Activated CD8-positive, alpha-beta memory T cell treated with anti-CD3 and anti-CD28 coated beads for 24 hours (primary cell): ENCODE results near the gene NFIX.

Source experiments
- DNase-seq: peaks from one replicate; pipeline ENCODE4 v3.0.0-alpha.2; 2020

Gene NFIX

DNA sequence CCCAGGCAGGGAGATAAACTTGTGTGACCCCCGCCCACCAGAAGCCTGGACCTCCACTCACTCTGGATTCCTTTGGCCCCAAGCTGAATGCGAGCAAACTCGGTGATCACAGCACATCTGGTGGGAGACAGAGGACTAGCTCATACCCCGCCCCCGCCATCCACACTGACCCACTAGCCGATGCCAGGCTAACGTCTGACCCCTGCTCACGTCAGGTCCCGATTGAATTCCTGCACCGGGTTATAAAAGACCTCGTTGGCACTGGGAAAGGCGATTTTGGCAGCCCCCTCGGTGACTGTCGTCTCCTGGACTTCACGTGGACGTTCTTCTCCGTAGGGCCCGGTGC, 120.6 kb downstream of the NFIX start:
- no peak for DNase-seq

DNA sequence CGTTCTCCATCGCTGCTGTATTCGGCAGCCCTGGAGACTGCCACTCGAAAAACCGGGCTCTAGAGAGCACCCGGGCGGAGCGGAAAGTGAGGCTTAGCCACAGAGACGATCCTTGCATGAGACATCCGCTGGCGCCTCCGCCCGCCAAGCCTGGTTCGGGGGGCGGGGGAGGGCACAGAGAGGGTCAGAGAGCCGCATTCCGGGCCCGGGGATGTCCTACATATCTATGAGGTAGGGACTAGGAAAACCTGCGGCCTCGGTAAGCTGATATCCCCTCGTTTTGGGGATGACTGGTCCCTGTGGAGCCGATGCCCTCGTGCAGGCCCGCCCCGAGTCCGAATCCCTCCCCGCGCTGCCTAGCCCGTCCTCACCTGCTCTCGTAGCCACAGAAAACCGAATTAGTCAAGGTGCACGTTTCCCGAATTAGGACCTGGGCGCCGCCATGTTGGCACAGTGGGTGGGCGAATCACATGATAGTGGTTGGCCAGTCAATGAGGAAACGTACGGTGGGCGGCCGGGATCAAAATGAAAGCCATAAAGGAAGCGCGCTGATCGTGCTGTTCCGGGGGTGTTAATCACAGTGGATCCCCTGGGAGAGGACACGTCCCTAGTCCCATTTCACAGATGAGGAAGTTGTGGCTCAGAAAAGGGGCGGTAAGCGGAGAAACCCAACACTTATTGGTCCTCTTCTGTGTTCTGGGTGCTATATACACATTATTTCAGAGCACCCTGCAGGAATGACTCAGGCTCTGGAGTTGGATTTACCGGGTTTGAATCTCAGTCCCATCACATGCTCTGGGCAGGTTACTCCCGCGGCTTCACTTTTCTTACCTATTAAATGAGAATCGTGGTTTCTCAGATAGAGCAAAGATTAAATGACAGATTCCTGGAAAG, 121.3 kb downstream of the NFIX start, which contains the start of gene TRMT1:
Gene TRMT1, minus strand, starts transcription at position 459 of the 894 bp plus-strand sequence. Its CDS starts 341 bp downstream, at position 118.
- peak; percentile 95 for DNase-seq

DNA sequence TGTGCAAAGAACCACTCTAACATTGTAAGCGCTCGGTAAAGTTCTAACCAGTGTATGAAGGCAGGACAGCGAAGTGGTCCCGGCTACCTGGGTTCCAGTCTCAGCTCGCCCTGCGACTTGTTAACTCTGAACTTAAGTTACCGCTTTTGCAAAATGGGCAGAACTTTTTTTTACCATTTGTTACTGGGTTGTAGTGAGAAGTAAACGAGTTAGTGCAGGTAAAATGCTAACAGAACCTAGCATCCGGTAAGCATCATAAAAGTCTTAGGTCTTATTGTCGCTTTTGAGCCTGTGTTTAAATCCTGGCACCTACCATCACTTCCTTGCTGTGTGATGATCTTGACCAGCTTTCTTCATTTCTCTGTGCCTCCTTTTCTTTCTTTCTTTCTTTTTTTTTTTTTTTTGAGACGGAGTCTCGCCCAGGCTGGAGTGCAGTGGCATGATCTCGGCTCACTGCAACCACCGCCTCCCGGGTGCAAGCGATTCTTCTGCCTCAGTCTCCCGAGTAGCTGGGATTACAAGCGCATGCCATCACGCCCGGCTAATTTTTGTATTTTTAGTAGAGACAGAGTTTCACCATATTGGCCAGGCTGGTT, 122.0 kb downstream of the NFIX start:
- DNase-seq = peak; percentile 67

GRCh38 chr19:13117772-13118423, 122.6 kb downstream of the NFIX start, which contains the start of gene NACC1:
Gene NACC1 (plus strand): TSS chr19:13118264. CDS start chr19:13135208, 16,944 bp downstream.
- peak; percentile 95 for DNase-seq

DNA sequence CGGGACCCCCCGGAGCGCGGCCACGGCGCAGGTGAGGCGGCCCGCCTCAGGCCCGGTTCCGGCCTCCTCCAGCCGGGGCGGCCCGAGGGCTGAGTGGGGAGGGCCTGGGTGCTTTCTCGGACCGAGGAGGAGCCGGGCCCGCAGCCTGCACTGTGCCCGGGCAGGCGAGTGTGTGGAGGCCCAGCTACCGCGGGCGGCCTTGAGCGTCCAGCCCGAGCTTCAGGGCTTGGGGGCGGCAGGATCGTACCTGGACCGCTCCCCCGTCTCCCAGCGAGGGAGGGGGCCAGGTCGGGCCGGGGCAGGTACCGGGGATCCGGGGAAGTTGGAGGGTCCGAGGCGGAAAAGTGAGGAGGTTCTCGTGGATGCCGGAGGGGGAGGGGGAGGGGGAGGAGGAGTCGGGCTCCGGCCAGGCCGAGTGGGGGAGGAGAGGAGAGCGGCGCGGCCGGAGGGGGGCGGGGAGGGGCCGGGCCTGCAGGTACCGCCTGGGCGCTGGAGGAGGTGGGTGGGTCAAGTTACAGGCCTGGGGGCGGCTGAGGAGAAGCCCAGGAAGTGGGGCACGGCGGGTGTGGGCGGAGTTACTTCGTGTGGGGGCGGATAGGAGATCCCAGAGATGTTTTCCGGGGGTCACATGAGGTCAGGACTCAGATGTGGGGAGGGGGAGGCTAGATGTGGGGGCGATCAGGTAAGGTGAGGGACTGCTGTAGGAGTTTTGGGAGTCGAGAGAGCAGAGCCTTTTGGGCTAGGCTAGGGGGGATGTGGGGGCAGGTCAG, 123.3 kb downstream of the NFIX start:
- DNase-seq = peak; percentile 71

DNA sequence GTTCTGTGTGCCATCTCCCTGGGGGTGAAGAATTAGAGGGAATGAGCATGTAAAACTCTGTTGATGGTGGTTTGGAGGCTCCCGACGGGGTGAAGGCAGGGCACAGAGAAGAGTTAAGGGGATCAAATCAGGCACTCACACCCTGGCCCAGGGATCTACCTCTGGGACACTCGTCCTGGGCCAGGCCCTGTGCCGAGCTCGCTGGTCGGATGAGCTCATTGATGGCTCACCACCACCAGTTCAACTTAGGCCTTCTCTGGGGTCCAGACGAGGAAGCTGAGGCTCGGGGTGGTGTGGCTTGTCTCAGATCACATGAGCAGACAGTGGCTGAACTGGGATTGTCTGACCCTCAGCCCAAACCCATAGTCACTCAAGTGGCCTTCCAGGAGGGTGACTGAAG, 124.4 kb downstream of the NFIX start:
- no peak for DNase-seq

DNA sequence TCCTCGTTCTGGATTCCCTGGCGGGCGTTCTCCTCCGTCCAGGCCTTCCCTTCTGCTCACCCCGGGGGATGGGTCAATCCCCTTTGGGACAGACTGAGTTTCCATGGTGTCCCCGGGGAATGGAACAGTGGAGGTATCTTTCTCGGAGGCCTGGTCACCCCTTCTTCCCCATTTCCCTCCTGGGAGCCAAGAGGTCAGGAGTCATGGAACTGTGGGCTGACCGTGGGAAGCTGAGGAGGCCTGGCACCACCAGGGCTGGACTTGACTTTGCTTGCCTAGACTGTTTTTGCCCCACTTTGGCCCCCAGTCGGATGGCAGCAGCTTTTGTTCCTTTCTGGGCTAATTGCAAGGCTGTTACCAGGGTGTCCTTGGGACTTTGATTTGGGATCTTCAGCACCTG, 124.8 kb downstream of the NFIX start:
- DNase-seq = no peak

- no peak for DNase-seq
Measured at GRCh38 chr19:13120817-13121216, 125.5 kb downstream of the NFIX start.

DNA sequence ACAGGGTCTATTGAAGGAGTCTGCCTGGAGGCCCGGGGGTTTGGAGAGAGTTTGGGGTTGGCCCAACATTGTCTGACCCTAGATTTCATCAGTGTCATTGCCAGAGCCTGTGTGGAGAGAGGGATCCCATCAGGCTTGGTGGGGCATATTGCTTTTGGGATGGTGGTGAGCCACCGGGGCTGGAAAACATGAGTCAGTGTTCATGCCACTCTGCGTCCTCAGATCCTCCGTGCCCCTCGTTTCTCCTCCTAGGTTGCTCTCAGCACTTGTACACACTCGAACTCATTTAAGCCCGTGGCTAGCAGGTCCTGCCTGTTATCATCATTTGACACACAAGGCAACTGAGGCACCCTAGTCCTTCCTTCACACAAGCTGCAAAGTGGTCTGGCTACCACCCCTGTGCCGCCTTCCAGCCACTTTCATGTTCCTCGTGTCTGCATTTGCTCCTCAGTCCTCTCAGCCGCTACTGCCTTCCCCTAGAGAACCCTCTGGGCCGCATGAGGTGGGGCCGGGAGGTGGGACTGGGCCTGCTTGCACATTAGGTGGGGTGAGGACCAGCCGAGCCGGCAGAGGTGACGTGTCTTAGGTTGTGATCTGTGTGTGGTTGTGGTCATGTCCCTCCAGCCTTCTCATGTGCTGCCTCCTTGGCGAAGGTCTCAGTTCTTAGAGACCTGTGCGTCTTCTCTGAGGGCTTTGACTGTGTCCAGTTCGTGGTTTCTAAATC, 126.4 kb downstream of the NFIX start:
- DNase-seq = no peak

- no peak for DNase-seq
Measured at GRCh38 chr19:13122275-13122878, 127.1 kb downstream of the NFIX start.

- DNase-seq = no peak
Measured at GRCh38 chr19:13122980-13123957, 128.0 kb downstream of the NFIX start.

DNA sequence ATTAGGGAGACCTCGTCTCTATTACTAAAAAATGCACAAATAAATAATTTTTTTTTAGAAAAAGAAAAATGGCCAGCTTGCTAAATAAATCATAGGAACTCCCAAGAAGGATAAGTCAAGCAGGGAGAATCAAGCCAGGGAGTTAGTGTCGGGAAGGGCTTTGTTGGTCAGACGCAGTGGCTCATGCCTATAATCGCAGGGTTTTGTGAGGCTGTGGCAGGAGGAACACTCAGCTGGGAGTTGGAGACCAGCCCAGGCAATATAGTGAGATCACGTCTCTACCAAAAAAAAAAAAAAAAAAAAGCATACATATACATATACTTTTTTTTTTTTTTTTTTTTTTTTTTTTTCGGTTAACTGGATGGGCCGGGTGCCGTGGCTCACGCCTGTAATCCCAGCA, 131.8 kb downstream of the NFIX start:
- DNase-seq = no peak

DNA sequence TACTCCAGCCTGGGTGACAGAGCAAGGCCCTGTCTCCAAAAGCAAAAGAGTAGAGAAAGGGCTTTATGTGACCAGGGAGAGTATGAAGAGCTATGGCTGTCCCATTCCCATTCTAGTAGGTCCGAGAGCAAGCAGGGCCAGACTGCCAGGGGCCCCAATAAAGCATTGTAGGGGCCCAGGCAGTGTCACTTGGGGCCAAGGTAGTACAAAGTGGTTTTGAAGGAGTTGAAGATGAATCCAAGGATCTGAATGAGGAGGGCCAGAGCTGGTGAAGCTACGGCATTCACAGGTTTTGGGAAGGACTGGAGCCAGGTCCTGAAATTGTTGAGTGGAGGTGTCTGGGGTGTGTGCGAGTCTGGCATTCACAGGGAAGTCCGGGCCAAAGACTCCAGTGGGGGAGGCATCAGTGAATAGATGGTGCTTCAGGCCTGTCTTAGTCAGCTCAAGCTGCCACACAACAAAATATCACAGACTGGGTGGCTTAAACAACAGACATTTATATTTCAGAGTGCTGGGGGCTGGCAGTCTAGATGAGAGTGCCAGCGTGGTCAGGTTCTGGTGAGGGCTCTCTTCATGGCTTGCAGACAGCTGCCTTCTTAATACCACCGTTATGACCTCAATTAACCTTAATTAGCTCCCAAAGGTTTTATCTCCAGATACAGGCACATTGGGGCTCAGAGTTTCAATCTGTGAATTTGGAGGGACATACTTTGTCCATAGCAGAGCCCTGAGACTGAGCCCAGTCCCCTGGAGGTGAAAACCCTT, 132.7 kb downstream of the NFIX start:
- DNase-seq = no peak

DNA sequence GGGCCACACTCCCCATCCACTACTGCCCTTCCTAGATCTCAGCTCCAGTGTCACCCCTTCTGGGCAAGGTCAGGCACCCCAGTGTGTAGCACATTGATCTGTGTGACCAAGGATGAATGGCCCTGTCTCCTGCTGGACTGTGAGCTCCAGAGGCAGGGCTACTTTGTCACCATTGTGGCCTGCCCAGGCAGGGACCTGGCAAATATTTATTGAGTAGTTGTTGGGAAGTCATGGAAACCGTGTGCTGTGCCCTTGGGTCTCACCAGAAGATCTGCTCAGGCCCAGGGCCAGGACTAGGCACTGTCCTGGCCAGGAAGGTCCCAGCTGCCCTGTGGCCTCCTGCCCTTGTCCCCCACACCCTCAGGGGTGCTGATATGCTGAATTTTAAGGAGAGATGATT, 133.3 kb downstream of the NFIX start:
- no peak for DNase-seq

DNA sequence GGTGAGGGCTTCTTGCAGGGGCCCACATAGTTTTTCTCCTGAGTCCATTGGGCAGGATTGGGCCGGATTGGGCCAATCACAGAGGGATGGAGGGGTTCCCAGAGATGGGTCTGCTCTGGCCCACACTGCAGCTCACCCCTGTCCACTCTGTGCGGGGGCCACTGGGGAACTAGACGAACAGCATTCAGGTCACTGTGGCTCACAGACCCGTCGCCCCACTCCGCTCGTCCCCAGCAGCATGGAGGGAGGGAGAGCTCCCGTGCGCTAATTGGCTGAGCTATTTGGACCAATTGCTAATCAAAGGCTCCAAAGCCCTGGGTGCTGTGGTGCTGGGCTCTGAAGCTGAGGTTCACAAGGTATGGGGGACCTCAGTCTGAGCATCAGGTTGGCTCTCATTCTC, 134.1 kb downstream of the NFIX start:
- DNase-seq = no peak

DNA sequence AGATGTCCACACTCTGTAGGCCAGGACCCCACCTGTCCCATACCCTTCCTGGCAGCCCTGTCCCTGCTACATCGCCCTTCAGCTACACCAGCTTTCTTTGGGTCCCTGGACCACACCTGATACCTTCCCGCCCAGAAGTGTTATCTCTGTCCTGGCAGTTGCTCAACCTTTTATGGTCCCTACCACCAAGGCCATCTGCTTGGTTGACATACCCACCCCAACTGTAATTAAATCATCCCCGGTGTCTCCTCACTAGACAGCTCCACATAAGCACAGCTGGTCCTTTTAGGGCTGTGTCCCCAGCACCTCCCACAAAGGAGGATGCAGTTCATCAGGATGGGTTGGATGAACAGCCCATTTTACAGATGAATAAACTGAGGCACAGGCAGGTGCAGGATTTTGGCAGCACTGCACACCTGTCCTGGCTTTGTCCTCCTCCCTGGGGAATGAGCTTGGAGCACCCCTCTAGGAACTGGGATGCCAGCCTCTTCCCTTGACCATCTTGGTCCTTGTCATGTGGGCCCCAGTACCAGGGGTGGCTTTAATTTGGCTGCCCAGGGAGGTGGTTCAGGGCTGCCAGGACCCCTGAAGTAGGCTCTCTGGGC, 135.7 kb downstream of the NFIX start:
- no peak for DNase-seq

DNA sequence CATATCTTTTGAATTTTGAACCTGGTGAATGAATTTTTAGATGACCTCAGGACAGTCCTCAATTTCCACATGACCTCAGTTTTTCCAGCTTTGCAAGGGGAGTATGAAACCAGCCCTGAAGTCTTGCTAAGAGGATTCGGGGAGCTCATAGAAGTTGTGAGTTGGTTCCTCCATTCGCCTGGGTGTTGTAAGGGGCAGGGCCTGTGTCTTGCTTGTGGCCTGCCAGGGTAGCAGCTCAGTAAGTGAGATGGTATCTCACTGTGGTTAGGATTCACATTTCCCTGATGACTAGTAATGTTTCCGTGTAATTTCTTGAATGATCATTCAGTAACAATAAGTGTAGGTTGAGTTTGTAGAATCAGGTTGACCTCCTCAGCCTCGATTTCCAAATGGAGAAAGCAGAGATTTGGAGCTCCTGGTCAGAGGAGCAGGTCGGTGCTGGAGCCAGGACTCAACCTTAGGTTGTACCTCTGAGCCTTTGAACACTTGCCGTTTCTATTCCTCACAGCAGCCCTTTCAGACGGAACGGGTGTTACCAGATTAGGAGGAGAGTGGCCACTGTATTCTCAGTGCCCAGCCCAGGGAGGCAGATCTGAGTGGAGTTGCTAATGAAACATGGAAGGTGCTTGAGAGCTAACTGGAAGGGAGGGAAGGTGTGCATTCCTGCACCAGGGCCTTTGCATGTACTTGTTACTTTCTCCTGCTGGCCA, 137.4 kb downstream of the NFIX start:
- peak; percentile 71 for DNase-seq

DNA sequence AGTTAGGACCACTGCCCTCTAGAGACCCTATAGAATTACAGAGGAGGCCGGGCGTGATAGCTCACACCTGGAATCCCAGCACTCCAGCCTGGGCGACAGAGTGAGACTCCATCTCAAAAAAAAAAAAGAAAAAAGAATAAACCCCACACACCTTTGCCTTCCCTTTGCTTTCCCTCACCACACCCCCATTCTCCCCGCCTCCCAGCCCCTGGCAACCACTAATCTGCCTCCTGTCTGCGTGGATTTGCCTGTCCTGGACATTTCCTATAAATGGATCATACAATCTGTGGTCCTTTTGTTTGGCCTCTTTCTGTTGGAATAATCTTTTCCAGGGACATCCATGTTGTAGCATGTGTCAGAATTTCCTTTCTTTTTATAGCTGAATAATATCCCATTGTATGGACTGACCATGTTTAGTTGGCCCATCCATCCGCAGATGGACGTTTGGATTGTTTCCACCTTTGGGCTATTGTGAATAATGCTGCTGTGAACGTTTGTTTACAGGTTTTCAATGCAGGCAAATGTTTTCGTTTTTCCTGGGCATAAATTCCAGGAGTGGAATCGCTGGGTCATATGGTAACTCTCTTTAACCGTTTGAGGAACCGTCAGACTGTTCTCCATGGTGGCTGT, 138.1 kb downstream of the NFIX start:
- no peak for DNase-seq
